Esophagus muscularis mucosa (tissue), 4 donors: Measurements from ENCODE around the gene PARD6G.

Source experiments
- EP300 ChIP-seq: sonication (generic); formaldehyde crosslinking; IDR thresholded peaks from one replicate; pipeline ENCODE4 v1.6.1; 2017; ENCODE audit warnings: antibody characterized with exemption
- POLR2AphosphoS5 ChIP-seq, 2 donors: sonication (generic); formaldehyde crosslinking; IDR thresholded peaks; one replicate each; pipeline ENCODE4 v1.6.1; 2017; ENCODE audit warnings: antibody characterized with exemption in 2 of 2
- TF ChIP-seq, protein P1 (sequence below), 3 experiments: fragments of 200-600 bp in 2 of 3; fragments of 450-650 bp in 1 of 3; sonication (generic) in 2 of 3; IDR thresholded peaks; one replicate each; pipeline ENCODE4 v1.5.1; 2017 to 2019; ENCODE audit warnings: antibody characterized with exemption in 3 of 3, mild to moderate bottlenecking in 2 of 3, moderate library complexity in 1 of 3

DNA sequence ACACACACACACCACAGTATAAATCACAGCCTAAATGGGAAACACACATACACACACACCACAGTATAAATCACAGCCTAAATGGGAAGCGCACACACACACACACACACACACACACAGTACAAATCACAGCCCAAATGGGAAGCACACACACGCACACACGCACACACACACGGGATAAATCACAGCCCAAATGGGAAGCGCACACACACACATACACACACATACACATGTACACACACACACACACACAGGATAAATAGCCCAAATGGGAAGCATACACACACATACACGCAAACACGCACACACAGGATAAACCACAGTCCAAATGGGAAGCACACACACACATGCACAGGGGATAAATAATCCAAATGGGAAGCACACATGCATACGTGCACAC is 70.2 kb downstream of the PARD6G start:
- no peak for TF ChIP-seq POLR2AphosphoS5 (IDR thresholded peaks at IDR 0.05)
- TF ChIP-seq, protein P1, sequence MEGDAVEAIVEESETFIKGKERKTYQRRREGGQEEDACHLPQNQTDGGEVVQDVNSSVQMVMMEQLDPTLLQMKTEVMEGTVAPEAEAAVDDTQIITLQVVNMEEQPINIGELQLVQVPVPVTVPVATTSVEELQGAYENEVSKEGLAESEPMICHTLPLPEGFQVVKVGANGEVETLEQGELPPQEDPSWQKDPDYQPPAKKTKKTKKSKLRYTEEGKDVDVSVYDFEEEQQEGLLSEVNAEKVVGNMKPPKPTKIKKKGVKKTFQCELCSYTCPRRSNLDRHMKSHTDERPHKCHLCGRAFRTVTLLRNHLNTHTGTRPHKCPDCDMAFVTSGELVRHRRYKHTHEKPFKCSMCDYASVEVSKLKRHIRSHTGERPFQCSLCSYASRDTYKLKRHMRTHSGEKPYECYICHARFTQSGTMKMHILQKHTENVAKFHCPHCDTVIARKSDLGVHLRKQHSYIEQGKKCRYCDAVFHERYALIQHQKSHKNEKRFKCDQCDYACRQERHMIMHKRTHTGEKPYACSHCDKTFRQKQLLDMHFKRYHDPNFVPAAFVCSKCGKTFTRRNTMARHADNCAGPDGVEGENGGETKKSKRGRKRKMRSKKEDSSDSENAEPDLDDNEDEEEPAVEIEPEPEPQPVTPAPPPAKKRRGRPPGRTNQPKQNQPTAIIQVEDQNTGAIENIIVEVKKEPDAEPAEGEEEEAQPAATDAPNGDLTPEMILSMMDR (IDR thresholded peaks at IDR 0.05): no peak
- TF ChIP-seq EP300: no peak
